HT1080 (cell line): ENCODE measurements around the gene OR5AR1. TPM values are rescaled to one million over a fixed set of nuclear protein-coding genes. Genes with fewer than 3 reads are reported as not detected.
A peak's percentile ranks its signal among the peaks of the same experiment; 100 is the strongest.
"Not testable (repeated sequence)": the region's sequence is repeated elsewhere in the genome, so short reads cannot be mapped to it uniquely, and the experiment has no call there.

Source experiments
- DNase-seq: peaks from one replicate; pipeline ENCODE4 v3.0.0-alpha.2; 2015; ENCODE audit warnings: low read depth
- polyA plus RNA-seq, 2 experiments: library from polyadenylated mRNA; depleted of rRNA; stranded (reverse); fragments of >200 nt; gene quantifications; 2 replicates each; pipeline ENCODE4 v1.2.3, GENCODE V29; 2015
- total RNA-seq: library from RNA; depleted of rRNA; stranded (reverse); fragments of >200 nt; shearing (Covaris generic); gene quantifications from 2 replicates; pipeline ENCODE4 v1.2.3, GENCODE V29; 2014; rRNA removed

Gene OR5AR1
- not detected in 2 replicates for total RNA-seq
- not detected in 2 replicates for polyA plus RNA-seq (2015; cell fraction: cytosol; rRNA removed)
- not detected in 2 replicates for polyA plus RNA-seq (2015; cell fraction: nucleus; rRNA removed)

DNA sequence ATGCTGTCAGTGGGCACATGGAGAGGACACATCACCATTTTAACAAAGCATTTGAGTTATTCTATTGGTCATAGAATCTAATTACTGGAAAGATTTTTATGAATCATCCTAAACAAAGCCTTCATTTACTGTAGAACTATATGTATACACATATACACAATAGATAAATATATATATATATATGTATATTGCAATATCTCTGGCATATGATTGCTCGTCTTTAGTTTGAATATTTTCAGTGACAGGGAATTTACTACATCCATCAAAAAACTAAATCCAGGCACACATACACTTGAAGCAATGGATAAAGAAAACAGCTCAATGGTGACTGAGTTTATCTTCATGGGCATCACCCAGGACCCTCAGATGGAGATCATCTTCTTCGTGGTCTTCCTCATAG, at the start of gene OR5AR1:
TSS of gene OR5AR1 (plus strand) at position 301 of the 400 bp plus-strand sequence. CDS start at position 301, 0 bp downstream.
- no peak for DNase-seq

GRCh38 chr11:56624661-56625110, 38.8 kb upstream of the OR5AR1 start:
- DNase-seq, result peak; percentile 75

DNA sequence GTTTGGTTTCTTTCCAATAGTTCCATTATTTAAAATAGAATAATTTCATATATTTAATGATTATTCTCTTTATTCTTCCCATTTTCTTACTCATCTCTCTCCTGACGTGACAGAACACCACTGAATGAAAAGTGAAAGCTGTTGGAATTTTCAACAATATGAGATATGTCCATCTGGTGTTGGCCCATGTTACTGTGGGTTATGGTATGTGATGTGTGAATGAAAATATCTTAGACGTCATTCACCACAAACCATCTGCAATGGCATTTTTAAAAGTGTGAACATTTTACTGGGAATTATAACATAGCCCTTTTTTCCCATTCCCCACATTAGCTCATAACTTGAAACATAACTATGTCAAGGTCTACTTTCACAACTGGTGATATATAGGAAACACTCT, 37.5 kb upstream of the OR5AR1 start:
- no peak for DNase-seq

DNA sequence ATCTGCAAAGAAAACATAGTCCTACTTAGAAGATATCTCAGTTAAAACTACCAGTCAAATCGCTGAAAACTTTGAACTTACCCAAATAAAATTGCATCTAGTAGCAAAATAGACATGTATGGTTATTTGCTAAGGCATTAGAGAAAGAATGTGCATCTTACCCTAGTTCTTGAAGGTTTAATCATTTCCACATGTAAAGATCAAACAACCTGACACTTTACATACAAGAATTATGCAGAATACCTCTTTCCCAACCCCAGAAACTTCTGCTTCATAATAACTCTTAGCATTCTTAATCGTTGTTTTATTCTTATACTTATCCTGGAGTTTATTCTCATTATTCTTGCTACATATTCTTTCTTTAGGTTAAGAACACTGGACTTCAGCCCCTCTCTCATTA, 31.2 kb upstream of the OR5AR1 start:
- DNase-seq, result no peak

- DNase-seq, result no peak
Observed at GRCh38 chr11:56636861-56637260, 26.6 kb upstream of the OR5AR1 start.

- DNase-seq, result no peak
Observed at GRCh38 chr11:56637500-56637899, 26.0 kb upstream of the OR5AR1 start.

DNA sequence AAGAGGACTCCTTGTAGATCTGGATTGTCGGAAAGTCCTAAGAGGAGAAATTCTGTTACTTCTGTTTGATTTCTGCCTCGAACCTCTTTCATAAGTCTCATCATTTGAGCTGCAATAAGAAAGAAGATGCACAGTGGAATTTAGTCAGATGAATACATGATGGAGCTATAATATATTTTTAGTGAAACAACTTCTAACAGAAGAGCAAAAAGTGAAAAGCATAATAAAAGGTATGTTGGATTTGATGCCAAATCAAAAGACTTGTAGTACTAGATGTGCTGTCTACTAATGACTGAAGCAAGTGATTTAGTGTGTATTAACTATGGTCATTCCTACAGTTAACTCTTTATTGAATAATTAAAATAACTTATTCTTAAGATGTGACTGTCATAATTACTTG, 21.1 kb upstream of the OR5AR1 start, which contains the start of gene OR5AP2:
TSS of gene OR5AP2 (minus strand) at position 101 of the 400 bp plus-strand sequence. CDS start at position 101, 0 bp downstream.
- no peak for DNase-seq

DNA sequence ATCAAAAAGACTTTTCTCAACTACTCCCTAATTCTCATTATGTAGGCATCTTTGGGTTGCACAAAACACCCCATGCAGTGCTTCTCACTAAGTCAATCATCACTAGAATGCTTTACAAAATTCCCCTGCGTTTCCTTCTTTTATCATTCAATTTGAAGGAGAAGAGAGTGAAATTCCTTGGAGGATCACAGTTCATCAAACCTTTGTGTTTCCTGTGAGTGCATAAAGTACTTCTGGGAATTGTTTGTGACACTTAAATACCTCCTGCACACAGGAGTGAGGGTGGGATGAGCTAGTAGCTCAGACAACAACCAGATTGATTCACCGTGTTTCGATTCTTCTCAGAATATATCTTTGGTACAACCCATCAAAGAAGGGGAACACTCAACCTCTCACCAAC, 3.7 kb upstream of the OR5AR1 start:
- no peak for DNase-seq

DNA sequence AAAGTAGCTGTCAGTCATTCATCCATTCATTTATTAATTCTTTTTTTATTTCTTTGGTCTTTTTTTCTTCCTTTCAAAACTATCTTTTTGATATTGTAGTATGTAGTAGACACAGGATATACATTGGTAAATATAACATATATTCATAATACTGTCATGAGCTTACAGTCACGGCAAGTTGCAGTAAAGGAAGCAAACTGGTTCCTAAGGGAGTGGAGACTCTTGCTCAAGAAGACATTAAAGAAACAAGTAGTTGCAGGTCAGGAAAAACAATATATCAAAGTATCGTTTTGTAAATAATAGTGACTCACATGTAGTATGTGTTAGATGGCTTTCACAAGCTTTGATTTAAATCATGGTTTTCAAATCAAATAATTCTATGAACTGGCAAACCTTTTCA, 7.5 kb downstream of the OR5AR1 start:
- no peak for DNase-seq

- no peak for DNase-seq
Observed at GRCh38 chr11:56688554-56689100, 25.1 kb downstream of the OR5AR1 start.

GRCh38 chr11:56691179-56691578, 27.7 kb downstream of the OR5AR1 start:
- DNase-seq, result not testable (repeated sequence)

DNA sequence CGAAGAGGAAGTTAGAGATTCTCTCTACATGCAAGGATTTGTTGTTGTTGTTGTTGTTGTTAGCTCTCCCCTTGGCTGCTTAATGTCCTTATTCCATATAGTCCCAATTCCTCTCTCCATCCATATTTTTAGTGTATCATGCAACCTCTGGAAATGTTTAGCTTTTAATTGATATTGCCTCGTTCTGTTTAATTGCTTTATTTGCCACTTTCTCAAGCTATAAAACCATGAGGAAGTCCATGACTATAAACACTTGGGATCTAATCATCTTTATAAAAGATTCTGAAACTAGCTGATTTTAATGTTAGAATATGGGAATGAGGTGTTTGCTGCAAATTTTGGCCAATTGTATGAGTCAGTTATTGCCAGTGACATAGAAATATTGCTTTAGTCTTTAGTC, 29.9 kb downstream of the OR5AR1 start:
- no peak for DNase-seq

- DNase-seq, result no peak
Observed at GRCh38 chr11:56698795-56699194, 35.3 kb downstream of the OR5AR1 start, which contains the start of gene OR9G1. TSS of gene OR9G1 (plus strand) at chr11:56699095. CDS start at chr11:56700388, 1,293 bp downstream.

DNA sequence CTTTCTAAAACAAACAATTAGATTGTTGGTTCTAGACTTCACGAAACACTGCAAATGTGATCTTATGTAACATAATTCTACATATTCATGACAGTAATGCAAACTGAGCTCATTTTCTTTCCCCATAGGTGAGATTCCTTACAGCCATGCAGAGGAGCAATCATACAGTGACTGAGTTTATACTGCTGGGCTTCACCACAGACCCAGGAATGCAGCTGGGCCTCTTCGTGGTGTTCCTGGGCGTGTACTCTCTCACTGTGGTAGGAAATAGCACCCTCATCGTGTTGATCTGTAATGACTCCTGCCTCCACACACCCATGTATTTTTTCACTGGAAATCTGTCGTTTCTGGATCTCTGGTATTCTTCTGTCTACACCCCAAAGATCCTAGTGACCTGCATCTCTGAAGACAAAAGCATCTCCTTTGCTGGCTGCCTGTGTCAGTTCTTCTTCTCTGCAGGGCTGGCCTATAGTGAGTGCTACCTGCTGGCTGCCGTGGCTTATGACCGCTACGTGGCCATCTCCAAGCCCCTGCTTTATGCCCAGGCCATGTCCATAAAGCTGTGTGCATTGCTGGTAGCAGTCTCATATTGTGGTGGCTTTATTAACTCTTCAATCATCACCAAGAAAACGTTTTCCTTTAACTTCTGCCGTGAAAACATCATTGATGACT, 36.9 kb downstream of the OR5AR1 start:
- peak; percentile 90 for DNase-seq

- peak; percentile 17 for DNase-seq
Observed at GRCh38 chr11:56700914-56701485, 37.5 kb downstream of the OR5AR1 start.

DNA sequence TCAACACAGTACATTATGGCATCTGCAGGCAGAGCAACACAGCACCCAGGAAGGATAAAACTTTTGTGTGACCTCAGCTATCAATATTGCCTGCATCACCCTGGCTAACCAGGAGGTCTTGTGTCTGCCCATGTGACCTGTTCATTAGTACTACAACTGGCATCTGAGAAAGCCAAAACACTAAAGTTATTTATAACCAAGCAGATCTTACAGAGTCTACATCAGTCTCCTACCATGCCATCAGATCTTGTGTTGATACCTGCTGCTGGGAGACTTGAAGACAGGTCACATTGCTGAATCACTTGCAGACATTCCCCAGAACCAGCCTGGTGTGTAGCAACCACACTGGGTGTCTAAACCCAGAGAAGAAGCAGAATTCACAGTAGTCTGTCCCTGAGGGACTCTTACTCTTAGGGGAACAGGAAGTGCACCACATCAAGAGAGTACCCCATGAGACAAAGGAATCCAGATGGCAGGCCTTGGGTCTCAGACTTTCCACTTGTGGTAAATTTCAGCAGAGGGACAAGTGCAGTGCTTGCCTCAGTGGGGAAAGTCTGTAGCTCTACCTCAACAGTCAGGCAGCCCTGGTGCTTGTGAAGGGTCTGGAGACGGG, 42.4 kb downstream of the OR5AR1 start:
- DNase-seq, result peak; percentile 6

GRCh38 chr11:56706486-56706885, 43.0 kb downstream of the OR5AR1 start:
- peak; percentile 45 for DNase-seq

- no peak for DNase-seq
Observed at GRCh38 chr11:56714206-56714605, 50.7 kb downstream of the OR5AR1 start.
